WTC11 (cell line): Measurements from ENCODE around the gene PABPN1L.

Experiments used
- NFE2L1 ChIP-seq: sonication (generic); formaldehyde crosslinking; IDR thresholded peaks from 2 replicates; pipeline ENCODE4 v1.8.1; 2023; ENCODE audit warnings: missing genetic modification reagents
- SMAD4 ChIP-seq: sonication (generic); formaldehyde crosslinking; IDR thresholded peaks from 2 replicates; pipeline ENCODE4 v1.8.0; 2022; ENCODE audit warnings: mild to moderate bottlenecking, missing genetic modification reagents
- TP53 ChIP-seq: sonication (generic); formaldehyde crosslinking; IDR thresholded peaks from 2 replicates; pipeline ENCODE4 v1.8.1; 2023; ENCODE audit warnings: mild to moderate bottlenecking, missing genetic modification reagents
- TF ChIP-seq, protein P1 (sequence below): sonication (generic); formaldehyde crosslinking; IDR thresholded peaks from 2 replicates; pipeline ENCODE4 v1.8.1; 2022; ENCODE audit warnings: mild to moderate bottlenecking, moderate library complexity, missing genetic modification reagents
- TF ChIP-seq, protein P2 (sequence below): fragments of 200-600 bp; IDR thresholded peaks from 2 replicates; pipeline ENCODE4 v1.8.0; 2022; ENCODE audit warnings: antibody characterized with exemption
- TF ChIP-seq, protein P3 (sequence below): sonication (generic); formaldehyde crosslinking; IDR thresholded peaks from 2 replicates; pipeline ENCODE4 v1.8.0; 2022; ENCODE audit warnings: mild to moderate bottlenecking, missing genetic modification reagents

DNA sequence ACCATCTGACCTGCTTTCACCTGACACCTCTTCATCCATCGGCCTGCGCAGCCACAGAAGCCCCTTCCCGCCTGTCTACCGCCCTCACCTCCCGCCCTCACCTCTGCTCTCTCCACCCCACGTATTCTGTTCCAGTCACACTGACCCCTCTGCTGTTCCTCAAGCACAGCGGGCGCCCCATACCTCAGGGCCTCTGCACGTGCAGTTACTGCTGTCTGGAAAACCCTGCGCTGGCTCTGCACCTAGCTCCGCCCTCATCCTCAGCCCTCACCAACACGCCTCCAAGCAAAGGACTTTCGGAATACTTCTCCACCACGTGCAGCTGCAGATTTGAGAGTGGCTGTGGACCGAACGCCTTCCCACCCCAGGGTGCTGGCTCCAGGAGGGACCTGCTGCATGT is 24.6 kb upstream of the PABPN1L start:
- TF ChIP-seq, protein P1, sequence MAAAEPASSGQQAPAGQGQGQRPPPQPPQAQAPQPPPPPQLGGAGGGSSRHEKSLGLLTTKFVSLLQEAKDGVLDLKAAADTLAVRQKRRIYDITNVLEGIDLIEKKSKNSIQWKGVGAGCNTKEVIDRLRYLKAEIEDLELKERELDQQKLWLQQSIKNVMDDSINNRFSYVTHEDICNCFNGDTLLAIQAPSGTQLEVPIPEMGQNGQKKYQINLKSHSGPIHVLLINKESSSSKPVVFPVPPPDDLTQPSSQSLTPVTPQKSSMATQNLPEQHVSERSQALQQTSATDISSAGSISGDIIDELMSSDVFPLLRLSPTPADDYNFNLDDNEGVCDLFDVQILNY (CRISPR knock-in tag), result no peak
- TF ChIP-seq SMAD4 (CRISPR knock-in tag), result no peak
- TF ChIP-seq, protein P2, sequence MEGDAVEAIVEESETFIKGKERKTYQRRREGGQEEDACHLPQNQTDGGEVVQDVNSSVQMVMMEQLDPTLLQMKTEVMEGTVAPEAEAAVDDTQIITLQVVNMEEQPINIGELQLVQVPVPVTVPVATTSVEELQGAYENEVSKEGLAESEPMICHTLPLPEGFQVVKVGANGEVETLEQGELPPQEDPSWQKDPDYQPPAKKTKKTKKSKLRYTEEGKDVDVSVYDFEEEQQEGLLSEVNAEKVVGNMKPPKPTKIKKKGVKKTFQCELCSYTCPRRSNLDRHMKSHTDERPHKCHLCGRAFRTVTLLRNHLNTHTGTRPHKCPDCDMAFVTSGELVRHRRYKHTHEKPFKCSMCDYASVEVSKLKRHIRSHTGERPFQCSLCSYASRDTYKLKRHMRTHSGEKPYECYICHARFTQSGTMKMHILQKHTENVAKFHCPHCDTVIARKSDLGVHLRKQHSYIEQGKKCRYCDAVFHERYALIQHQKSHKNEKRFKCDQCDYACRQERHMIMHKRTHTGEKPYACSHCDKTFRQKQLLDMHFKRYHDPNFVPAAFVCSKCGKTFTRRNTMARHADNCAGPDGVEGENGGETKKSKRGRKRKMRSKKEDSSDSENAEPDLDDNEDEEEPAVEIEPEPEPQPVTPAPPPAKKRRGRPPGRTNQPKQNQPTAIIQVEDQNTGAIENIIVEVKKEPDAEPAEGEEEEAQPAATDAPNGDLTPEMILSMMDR, result no peak
- no peak for TF ChIP-seq NFE2L1 (CRISPR knock-in tag)
- TF ChIP-seq, protein P3, sequence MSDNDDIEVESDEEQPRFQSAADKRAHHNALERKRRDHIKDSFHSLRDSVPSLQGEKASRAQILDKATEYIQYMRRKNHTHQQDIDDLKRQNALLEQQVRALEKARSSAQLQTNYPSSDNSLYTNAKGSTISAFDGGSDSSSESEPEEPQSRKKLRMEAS (CRISPR knock-in tag), result no peak
- no peak for TF ChIP-seq TP53 (CRISPR knock-in tag)
